NCI-H524 treated with DMSO at 0.1 percent for 48 hours (cell line): ENCODE results near the gene ZER1.
"Not testable (repeated sequence)": the region's sequence is repeated elsewhere in the genome, so short reads cannot be mapped to it uniquely, and the experiment has no call there.

Experiments used
- DNase-seq: peaks from one replicate; lab custom pipeline; 2025; lab: John Stamatoyannopoulos, UW

Gene ZER1

GRCh38 chr9:128771745-128772519 is at the start of gene ZER1:
TSS of gene ZER1 (minus strand) at chr9:128771927. CDS start at chr9:128755565, 16,362 bp downstream.
- DNase-seq, result peak; percentile 10

- no peak for DNase-seq
Observed at GRCh38 chr9:128820665-128821583, 49.2 kb upstream of the ZER1 start.

DNA sequence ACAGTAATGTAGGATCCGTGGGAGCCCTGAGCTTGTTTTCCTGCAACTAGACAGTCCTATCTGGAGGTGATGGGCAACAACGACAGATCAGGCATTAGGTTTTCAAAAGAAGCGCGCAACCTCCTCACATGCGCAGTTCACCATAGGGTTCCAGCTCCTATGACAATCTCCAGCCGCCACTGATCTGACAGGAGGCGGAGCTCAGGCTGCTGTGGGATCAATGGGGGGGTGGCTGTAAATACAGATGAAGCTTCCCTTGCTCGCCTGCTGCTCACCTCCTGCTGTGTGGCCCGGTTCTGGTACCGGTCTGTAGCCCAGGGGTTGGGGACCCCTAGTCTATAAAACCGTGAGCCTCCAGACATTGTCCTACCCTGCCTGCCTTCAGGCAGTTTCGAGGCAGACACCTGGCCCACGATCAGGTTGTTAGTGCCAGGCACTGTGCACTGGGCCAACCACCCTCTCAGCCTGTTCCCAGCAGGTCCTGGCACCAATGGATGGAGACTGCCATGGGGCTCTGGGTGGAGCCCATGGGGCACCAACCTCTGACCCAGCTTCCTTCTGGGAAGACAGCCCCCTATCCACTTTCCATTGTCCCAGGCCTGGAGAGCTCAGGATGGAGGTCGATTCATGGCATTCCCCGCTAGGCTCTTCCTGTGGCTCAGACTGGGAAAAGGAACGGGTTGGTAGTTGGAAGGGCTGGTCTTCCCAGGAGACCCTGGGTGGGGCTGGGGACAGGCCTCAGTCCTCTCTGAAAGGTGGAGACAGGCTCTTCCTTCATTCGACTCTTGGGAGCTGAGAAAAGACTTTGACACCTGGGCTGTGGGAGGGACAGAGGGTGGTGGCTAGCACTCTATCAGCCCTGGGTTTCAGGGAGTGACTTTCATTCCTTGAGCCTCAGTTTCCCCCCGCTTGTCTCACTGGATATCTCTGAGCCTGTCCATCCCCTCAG is 48.3 kb upstream of the ZER1 start:
- DNase-seq, result no peak

GRCh38 chr9:128818839-128819715 is 47.4 kb upstream of the ZER1 start:
- DNase-seq, result no peak

- DNase-seq, result peak; percentile 91
Observed at GRCh38 chr9:128818099-128818838, 46.5 kb upstream of the ZER1 start, which contains the start of gene ENDOG. TSS of gene ENDOG (plus strand) at chr9:128818500. CDS start at chr9:128818685, 185 bp downstream.

GRCh38 chr9:128810873-128811272 is 39.1 kb upstream of the ZER1 start:
- no peak for DNase-seq

DNA sequence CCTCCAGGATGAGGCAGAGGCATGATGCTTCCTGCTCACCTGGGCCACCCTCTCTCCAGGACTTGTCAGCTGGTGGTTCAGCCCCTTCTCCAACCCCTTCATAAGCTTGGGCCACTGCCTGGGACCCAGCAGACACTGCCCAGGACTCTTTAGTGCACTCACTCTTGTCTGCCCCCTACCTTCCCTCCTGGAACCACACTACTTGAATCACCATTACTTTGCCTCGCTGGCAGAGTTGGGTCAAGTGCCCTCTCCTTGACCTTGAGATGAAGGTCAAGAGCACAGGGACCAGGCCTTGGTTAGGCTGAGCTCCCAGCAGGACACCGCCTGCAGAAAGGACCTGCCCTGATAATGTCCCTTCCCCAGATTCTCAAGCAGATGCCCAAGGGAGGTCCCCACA is 38.1 kb upstream of the ZER1 start:
- no peak for DNase-seq

DNA sequence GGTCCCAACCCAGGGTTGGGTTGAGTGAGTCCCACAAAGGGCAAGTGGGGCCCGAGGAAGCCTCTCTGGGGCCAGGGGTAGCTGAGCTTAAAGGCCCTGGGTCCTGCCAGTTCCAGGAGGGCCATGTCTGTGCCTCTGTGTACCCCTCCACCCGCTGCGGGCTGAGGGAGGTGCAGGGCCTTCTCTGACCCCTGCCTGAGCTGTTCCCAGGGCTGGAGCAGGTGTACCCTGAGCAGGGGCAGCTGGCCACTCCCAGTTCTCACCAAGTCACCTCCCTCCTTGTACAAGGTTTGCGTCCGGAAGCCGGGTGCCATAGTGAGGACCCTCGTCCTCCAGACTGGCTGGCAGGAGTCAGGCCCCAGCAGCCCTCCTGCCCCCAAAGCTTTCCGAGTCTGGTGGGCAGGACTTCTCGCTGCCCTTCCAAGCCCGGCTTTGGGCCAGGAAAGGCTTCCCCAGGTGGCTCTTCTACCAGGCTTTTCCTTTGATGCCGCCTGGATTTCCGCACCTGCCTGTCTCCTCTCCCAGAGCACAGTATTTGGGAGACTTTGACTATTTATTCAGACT is 37.4 kb upstream of the ZER1 start:
- DNase-seq, result no peak

- no peak for DNase-seq
Observed at GRCh38 chr9:128808543-128808942, 36.8 kb upstream of the ZER1 start.

- no peak for DNase-seq
Observed at GRCh38 chr9:128807827-128808226, 36.1 kb upstream of the ZER1 start.

- no peak for DNase-seq
Observed at GRCh38 chr9:128805661-128806060, 33.9 kb upstream of the ZER1 start.

DNA sequence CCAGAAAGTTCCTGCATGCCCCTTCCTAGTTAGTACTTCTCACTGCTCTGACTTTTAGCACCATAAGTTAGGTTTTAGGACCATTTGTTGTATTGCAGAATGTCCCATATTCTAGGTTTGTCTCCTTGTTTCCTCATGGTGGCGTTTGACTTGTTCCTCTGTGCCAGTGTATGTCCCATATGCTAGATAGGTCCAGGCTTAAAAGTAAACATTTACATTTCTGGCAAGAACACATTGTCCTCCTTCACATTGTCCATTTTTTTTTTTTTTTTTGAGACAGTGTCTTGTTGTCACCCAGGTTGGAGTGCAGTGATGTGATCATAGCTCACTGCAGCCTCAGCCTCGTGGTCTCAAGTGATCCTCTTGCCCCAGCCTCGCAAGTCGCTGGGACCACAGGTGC is 30.8 kb upstream of the ZER1 start:
- no peak for DNase-seq

GRCh38 chr9:128800061-128800460 is 28.3 kb upstream of the ZER1 start:
- DNase-seq, result no peak

GRCh38 chr9:128798896-128799295 is 27.2 kb upstream of the ZER1 start:
- no peak for DNase-seq

GRCh38 chr9:128794961-128795360 is 23.2 kb upstream of the ZER1 start:
- not testable (repeated sequence) for DNase-seq

DNA sequence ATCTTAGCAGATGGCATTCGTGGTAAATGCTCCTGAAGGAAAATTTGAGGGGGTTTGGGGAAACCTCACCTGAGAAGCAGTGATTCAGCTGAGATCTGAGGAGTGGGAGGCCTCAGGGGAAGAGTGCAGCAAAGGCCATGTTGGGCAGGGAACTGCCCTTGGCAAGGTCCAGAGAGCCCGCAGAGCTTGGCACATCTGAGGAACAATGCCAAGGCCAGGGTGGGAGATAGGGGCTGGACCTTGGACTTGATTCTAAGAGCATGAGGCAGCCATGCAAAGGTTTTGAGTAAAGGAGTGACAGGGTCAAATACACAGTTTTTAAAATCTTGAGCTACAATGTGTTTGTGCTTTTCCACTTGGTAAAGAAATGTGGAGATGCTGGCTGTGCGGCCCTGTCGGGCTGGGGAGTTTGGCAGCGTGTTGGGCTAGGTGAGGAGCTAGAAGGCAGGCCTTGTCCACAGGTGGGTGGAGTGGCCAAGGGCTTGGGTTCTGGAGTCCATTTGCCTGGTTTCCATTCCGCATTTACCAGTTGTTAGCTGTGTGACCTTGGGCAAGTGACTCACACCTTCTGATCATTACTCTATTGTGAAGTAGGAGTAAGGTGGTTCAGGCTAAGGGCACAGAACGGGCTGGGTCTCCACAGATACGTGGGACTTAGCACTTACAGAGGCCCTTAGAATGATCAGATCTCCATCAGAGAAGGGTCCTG is 21.4 kb upstream of the ZER1 start:
- DNase-seq, result no peak

- DNase-seq, result no peak
Observed at GRCh38 chr9:128792134-128792533, 20.4 kb upstream of the ZER1 start.

DNA sequence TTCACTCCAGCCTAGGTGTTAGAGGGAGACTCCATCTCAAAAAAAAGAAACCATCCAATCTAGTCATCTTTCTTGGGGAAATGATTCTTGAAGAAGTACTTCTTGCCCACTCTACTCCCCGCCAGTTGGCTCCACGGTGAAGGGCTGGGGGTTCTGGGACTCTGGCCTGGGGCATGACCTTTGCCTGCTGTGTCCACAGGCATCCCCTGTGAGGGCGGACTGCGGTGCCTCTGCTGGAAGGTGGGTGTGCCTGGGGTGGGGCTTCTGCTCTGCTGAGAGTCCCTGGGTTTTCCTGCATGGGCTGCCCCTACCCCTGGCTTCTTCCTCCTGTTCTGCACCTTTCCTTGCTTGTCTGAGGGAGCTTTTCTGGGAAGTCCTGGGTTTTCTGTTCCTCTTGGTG is 18.8 kb upstream of the ZER1 start:
- no peak for DNase-seq

GRCh38 chr9:128788445-128788844 is 16.7 kb upstream of the ZER1 start:
- DNase-seq, result no peak
